Stimulated activated CD4-positive, alpha-beta T cell treated with anti-CD3 and anti-CD28 coated beads, Interleukin-2, amount 100 ng/mL, for 24 hours (primary cell): ENCODE measurements around the gene PHACTR1.
"Not testable (repeated sequence)": the region's sequence is repeated elsewhere in the genome, so short reads cannot be mapped to it uniquely, and the experiment has no call there.

ENCODE experiments used
- DNase-seq, 2 donors: peaks; one replicate each; pipeline ENCODE4 v3.0.0-alpha.2; 2020

The PHACTR1 gene

GRCh38 chr6:13216236-13217014 is 499.9 kb downstream of the PHACTR1 start:
- no peak for DNase-seq

DNA sequence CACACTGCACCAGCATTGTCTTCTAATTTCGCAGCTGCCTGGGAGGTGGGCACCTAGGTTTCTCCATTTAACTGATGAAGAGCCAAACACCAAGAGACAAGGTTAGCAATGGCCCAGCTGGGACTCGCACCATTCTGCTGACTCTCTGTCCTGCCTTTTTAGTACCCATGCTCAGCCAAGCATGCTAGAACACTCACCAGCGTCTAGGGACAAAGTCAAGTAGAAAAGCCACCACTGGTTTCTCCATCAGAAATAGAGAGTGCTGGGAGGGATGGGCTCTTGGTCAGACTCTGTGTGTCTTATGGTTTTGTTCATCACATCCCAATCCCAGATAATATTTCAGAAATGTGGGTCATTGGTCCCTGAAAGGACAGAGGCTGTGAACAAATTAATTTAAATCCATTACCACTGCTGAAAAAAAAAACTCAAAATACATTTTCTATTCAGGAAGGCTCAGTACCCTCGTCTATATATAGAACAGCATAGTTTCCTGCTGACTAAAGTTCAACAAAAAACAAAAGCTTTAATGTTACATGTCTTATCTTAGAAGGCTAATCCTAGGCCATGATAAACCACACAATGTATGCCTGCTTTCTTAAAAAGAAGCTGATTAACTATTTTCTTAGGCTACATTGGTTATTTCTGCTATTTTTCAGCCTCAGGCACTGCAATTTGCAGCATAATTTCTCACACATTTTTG is 500.8 kb downstream of the PHACTR1 start:
- DNase-seq = no peak

DNA sequence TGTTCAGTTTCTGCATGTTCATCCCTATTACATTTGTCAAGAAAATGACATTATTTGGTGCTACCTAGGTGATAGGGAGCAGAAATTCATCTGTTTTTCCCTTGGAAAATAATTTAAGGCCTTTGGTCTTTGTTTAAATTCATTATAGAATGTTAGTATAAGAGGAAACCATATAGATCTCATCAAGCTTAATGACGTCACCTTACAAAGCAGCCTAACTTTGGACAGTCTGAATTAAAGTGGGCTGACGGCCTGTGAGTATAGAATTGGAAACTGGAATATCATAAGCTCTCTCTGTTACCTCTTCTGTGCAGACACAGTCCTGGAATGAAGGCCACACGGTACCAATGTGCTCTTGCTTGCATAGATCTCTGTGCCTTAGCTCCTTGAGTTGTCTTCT is 503.7 kb downstream of the PHACTR1 start:
- DNase-seq = no peak

DNA sequence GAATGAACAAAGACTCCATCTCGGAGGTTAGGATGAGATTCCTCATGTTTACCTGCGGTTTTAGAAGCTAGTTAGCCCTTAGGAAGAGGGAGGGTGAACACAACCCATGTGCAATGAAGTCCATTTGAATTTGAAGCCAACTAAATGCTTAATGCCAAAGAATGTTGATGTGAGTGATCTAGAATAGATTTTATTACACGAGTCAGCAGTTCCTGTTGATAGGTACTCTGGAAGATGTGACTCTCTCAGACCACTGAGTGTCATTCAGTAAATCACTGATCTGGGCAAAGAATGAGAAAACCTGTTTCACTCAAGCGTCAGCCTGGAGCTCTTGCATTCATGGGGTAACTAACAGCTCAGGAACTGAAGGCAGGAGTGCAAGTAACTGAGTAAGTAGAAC is 505.5 kb downstream of the PHACTR1 start:
- DNase-seq = no peak

DNA sequence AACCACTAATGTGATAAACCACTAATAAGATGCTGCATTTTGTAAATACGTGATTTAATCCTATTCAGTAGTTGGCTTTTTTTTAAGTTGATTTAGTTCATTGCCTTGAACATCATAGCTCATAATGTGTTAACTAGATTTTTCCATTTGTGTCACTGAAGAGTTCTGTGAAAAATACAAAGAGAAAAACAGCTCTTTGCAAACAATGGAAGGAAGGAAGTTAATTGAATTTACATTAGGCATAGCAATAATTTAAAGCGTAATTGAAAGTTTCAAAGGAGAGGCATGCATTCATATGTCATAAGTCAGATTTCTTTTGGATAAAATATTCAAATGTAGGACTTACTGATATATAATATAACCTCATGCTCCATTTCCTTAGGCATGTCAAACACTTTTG is 509.5 kb downstream of the PHACTR1 start:
- DNase-seq = no peak

- no peak for DNase-seq
Observed at GRCh38 chr6:13228264-13229204, 512.0 kb downstream of the PHACTR1 start.

GRCh38 chr6:13229205-13230085 is 512.9 kb downstream of the PHACTR1 start:
- peak in 1 of 2 donors; percentile 16 for DNase-seq

GRCh38 chr6:13233106-13233505 is 516.5 kb downstream of the PHACTR1 start:
- DNase-seq = no peak

GRCh38 chr6:13234130-13234529 is 517.6 kb downstream of the PHACTR1 start:
- DNase-seq = no peak

DNA sequence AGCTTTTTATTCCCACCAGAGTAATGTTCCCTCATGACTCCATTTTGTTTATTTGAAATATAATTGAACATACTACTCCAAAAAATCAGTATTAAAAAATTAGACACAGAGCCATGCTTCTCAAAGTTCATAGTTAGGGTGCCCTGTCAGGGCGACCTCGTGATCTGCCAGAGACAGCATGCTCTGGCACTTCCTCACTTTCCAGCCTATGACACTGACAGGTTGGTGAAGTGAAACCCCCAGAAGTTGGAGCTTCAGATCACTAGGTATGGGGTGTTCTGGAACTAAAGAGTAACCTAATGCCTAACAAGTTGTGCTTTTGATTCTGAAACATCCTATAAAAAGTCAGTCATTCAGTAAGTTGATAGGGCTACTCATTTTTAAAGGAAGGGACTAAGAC is 518.8 kb downstream of the PHACTR1 start:
- DNase-seq = no peak

GRCh38 chr6:13237318-13237717 is 520.8 kb downstream of the PHACTR1 start:
- no peak for DNase-seq

DNA sequence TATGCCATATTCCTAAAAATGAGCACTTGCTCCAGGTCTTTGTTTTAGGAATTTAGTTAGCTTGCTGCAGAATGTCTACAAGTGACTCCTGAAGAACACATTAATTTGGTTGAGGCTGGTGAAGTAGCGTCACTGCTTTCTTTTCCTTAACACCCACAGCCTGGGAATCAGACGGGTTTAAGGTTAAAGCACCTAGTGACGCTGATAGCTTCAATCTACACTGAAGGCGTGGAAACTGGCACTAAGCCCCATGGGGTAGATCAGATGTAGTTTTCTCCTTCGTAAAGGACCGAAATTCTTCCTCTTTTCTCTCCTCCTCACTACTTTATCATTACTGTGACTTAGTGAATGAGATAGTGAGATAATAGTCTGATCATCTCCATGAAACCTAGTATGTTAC is 521.5 kb downstream of the PHACTR1 start:
- no peak for DNase-seq

DNA sequence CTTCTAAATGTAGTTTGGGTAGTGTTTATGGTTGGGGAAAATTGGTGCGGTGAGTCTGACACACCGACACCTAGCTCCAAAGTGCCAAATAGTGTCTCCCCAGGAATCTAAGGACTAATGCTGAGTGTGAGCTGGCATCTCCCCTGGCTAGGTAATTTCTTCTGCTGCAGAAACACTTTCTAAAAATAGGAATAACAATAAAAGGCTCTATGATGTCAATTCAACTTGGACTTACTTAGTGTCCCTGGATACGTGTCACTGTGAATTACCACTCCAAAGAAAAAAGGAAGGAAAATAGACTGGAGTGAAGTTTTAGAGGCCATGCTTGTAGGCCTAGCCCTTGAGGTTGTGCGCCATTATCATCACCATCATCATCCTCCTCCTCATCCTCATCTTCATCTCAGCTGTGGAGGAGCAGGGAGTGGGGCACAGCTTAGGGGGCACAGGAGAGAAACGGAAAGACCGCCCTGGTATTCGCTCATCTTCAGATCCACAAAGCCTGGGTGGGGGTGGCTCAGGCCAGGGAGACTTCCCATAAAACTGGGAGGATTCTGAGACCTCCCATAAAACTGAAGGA is 522.2 kb downstream of the PHACTR1 start:
- no peak for DNase-seq

- DNase-seq = no peak
Observed at GRCh38 chr6:13239530-13240455, 523.2 kb downstream of the PHACTR1 start.

DNA sequence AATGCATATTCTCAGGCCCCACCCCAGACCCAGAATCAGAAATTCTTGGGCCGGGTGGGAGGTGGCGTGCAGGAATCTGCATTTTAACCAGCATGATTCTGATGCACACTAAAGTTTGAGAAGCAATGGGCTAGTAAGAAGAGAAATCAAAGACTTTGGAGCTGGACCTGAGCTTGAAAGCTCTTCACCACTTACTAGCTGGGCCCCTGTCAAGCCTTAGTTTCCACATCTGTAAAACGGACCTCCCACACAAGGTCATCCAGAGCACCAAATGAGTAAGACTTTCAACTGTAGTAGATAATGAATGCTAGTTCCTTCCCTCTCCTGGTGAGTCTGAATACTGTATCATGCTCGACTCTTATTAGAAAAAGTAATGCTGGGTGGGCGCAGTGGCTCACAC is 524.8 kb downstream of the PHACTR1 start:
- DNase-seq = no peak

- DNase-seq = no peak
Observed at GRCh38 chr6:13242178-13242577, 525.6 kb downstream of the PHACTR1 start.

GRCh38 chr6:13242590-13242989 is 526.0 kb downstream of the PHACTR1 start:
- no peak for DNase-seq

- no peak for DNase-seq
Observed at GRCh38 chr6:13243033-13243432, 526.5 kb downstream of the PHACTR1 start.

DNA sequence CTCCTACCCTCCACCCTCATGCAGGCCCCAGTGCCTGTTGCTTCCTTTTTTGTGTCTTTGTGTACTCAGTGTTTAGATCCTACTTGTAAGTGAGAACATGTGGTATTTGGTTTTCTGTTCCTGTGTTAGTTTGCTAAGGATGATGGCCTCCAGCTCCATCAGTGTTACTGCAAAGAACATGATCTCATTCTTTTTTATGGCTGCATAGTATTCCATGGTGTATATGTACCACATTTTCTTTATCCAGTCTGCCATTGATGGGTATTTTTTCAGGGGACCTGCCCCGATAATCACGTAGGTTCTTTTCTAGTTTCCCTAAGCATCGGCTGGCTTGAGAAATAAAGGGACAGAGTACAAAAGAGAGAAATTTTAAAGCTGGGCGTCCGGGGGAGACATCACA is 527.2 kb downstream of the PHACTR1 start:
- DNase-seq = not testable (repeated sequence)

DNA sequence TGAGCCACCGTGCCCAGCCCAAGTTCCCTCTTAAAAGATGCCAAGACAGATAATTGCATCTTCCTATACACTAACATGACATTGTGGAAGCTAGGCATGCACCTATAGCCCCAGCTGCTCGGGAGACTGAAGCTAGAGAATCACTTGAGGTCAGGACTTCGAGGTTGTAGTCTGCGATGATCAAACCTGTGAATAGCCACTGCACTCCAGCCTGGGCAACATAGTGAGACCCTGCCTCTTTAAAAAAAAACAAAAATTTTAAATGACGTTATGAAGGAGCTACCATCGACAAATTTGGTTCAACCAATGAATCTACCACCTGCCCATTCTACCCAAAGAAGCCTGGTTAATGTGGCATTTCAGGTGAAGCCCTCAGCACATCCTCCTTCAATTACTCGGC is 531.1 kb downstream of the PHACTR1 start:
- DNase-seq = no peak

- DNase-seq = no peak
Observed at GRCh38 chr6:13248053-13248452, 531.5 kb downstream of the PHACTR1 start.
